Mucosa of rectum (tissue), 2 donors: ENCODE data around the gene DOCK3.
"Not testable (repeated sequence)": the region's sequence is repeated elsewhere in the genome, so short reads cannot be mapped to it uniquely, and the experiment has no call there.

Experiments
- H3K27ac ChIP-seq, 2 donors: one replicate each; pipeline ENCODE4 v1.7.0; 2013; ENCODE audit warnings: inconsistent platforms in 2 of 2, low read depth in 2 of 2, low read length in 2 of 2
- H3K27me3 ChIP-seq, 2 donors: one replicate each; pipeline ENCODE4 v1.7.0; 2013; ENCODE audit warnings: low read length in 2 of 2; ENCODE audit not compliant: control insufficient read depth in 2 of 2, insufficient read depth in 2 of 2
- H3K36me3 ChIP-seq, 2 donors: one replicate each; pipeline ENCODE4 v1.7.0; 2013; ENCODE audit warnings: low read length in 2 of 2; ENCODE audit not compliant: control insufficient read depth in 2 of 2, insufficient read depth in 2 of 2
- H3K4me1 ChIP-seq, 2 donors: one replicate each; pipeline ENCODE4 v1.7.0; 2013; ENCODE audit warnings: low read length in 2 of 2, mild to moderate bottlenecking in 1 of 2; ENCODE audit not compliant: control insufficient read depth in 2 of 2, insufficient read depth in 2 of 2
- H3K4me3 ChIP-seq, 2 donors: one replicate each; pipeline ENCODE4 v1.7.0; 2013; ENCODE audit warnings: low read length in 2 of 2
- H3K9ac ChIP-seq, 2 donors: one replicate each; pipeline ENCODE4 v1.7.0; 2013; ENCODE audit warnings: low read length in 2 of 2, low read depth in 1 of 2, mild to moderate bottlenecking in 1 of 2
- H3K9me3 ChIP-seq, 2 donors: one replicate each; pipeline ENCODE4 v1.7.0; 2013; ENCODE audit warnings: low read length in 2 of 2; ENCODE audit not compliant: control insufficient read depth in 2 of 2
- donor health status: healthy.
- donor health status: Normal muscosa, but diverticular disease.

Gene DOCK3

DNA sequence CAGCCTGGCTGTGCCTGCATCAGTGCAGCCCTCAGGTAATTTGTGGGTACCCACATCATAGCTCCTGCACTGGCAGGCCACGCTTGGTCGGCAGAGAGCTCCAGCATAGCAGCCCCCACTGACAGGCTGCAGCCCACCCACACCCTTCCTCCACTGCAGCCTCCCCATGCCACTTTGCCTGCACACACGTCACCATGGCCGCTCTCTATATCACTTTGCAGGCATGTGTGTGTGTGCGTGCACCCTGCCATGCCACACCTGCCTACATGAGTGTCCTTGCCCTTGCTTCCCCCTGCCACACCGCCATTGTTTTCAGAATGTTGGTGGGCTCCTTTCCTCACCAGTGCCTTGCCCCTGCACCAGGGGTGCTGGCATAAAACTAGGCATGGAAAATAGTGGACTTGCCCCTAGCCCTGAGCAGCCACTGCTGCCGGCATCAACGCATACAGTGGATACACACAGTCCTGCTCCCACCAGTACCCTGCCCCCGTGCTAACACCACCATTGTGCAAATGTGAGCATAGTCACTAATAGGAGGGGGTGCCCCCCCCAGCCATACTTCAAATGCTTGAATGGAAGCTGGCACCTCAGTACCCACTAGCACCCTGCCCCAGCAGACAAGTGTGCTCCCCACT, 431.6 kb downstream of the DOCK3 start:
- no peaks in the 10 kb centered on the region for H3K9me3 ChIP-seq
- peaks cover 0 to 2% of the 10 kb centered on the region in 2 donors for H3K27me3 ChIP-seq
- no peak overlapping the region for H3K27ac ChIP-seq
- H3K9ac ChIP-seq: no peak overlapping the region
- H3K4me3 ChIP-seq: no peak overlapping the region
- H3K4me1 ChIP-seq: no peaks in the 10 kb centered on the region
- no peaks in the 10 kb centered on the region for H3K36me3 ChIP-seq

- Histone ChIP-seq H3K27ac (no peak overlapping the region), H3K36me3 (no peaks in the 10 kb centered on the region), H3K27me3 (peaks cover 0 to 2% of the 10 kb centered on the region in 2 donors), H3K9ac (no peak overlapping the region), H3K4me1 (no peaks in the 10 kb centered on the region), H3K9me3 (no peaks in the 10 kb centered on the region), H3K4me3 (no peak overlapping the region)
These were observed 435.9 kb downstream of the DOCK3 start for GRCh38 chr3:51110586-51110985.

DNA sequence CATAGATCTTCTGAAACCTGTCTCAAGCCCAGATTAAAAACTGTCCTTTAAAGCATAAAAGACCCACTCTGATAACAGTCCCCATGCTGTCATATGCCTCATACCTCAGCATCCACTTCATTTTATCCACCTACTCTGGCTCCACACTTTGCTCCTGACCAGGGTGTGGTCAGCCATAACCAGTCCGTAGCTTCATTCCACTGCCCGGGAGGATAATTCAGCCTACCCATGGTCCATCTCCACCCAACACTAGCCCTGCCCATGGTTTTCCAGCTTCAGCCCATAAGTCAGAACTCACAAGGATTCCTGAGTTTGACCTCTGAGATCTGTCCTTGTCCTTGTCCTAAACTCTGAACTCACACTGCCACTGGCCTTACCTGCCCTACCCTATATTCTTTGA, 448.2 kb downstream of the DOCK3 start:
- Histone ChIP-seq H3K27me3 (no peaks in the 10 kb centered on the region), H3K9me3 (no peaks in the 10 kb centered on the region), H3K27ac (no peak overlapping the region), H3K4me3 (no peak overlapping the region), H3K4me1 (no peaks in the 10 kb centered on the region), H3K36me3 (no peaks in the 10 kb centered on the region), H3K9ac (no peak overlapping the region)

DNA sequence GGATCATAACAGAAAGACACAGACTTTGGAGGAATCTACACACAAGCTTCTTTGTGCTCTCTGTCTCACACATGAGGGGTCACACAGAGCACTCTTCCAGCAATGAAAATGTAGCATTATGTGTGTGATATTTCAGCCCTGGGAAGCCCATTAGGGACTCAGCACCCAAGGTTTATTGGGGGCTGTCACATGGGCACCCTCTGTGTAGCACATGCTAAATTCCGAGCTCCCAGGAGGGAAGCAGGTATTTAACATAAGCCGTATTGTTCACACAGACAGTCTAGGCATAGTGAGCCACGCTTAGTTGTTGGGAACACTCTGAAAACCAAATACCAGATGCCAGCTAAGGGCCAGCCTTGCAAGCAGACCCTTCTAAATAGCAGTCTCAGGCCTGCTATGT, 448.8 kb downstream of the DOCK3 start:
- Histone ChIP-seq H3K36me3 (no peaks in the 10 kb centered on the region), H3K27ac (no peak overlapping the region), H3K4me1 (no peaks in the 10 kb centered on the region), H3K9ac (no peak overlapping the region), H3K9me3 (no peaks in the 10 kb centered on the region), H3K27me3 (no peaks in the 10 kb centered on the region), H3K4me3 (no peak overlapping the region)

- H3K9me3 ChIP-seq, H3K27me3 ChIP-seq, H3K36me3 ChIP-seq, H3K9ac ChIP-seq, H3K27ac ChIP-seq, H3K4me1 ChIP-seq, H3K4me3 ChIP-seq: not testable (repeated sequence)
These were observed 456.9 kb downstream of the DOCK3 start for GRCh38 chr3:51131607-51132006.

GRCh38 chr3:51137715-51138114, 463.0 kb downstream of the DOCK3 start:
- H3K9me3 ChIP-seq: no peaks in the 10 kb centered on the region
- no peaks in the 10 kb centered on the region for H3K4me1 ChIP-seq
- H3K27me3 ChIP-seq: no peaks in the 10 kb centered on the region
- no peak overlapping the region for H3K9ac ChIP-seq
- no peak overlapping the region for H3K27ac ChIP-seq
- H3K4me3 ChIP-seq: no peak overlapping the region
- H3K36me3 ChIP-seq: no peaks in the 10 kb centered on the region

DNA sequence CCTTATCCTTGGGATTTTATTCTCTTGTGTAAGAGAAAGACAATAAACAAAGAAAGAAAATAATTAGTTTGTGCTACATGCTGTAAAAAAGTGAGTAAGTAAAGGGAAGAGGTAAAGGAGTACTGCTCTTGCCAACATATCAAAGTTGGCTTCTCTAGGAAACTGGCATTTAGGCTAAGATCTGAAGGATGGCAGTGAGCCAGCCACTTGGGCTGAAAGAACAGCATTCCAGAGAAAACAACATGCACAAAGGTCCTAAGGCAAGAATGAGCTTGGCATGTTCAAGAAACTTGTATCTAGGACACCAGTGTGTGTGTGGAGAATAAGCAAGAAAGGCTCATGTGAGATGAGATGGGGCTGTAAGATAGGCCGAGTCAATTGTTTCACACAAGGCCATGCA, 464.9 kb downstream of the DOCK3 start:
- Histone ChIP-seq H3K36me3 (no peaks in the 10 kb centered on the region), H3K9ac (no peak overlapping the region), H3K27ac (no peak overlapping the region), H3K27me3 (no peaks in the 10 kb centered on the region), H3K4me3 (no peak overlapping the region), H3K4me1 (no peaks in the 10 kb centered on the region), H3K9me3 (no peaks in the 10 kb centered on the region)

DNA sequence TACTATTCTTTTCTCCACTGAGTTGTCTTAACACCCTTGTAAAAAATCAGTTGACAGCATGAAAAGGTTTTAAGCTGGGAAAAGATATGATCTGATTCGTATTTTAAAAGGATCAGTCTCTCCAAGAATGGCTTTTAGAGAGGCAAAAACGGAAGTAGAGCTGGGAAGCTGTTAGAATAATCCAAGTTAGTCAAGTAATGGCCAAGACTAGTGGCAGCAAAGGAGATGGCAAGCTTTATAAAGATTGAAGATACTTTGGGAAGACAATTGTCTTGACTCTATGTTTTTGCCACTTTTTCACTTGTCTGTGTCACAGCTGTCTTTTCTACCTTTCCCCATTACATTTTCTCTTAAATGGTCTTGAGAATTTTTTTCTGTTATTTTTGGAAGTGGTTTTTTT, 466.8 kb downstream of the DOCK3 start:
- Histone ChIP-seq H3K9ac (no peak overlapping the region), H3K4me3 (no peak overlapping the region), H3K4me1 (no peaks in the 10 kb centered on the region), H3K27me3 (no peaks in the 10 kb centered on the region), H3K27ac (no peak overlapping the region), H3K9me3 (no peaks in the 10 kb centered on the region), H3K36me3 (no peaks in the 10 kb centered on the region)

DNA sequence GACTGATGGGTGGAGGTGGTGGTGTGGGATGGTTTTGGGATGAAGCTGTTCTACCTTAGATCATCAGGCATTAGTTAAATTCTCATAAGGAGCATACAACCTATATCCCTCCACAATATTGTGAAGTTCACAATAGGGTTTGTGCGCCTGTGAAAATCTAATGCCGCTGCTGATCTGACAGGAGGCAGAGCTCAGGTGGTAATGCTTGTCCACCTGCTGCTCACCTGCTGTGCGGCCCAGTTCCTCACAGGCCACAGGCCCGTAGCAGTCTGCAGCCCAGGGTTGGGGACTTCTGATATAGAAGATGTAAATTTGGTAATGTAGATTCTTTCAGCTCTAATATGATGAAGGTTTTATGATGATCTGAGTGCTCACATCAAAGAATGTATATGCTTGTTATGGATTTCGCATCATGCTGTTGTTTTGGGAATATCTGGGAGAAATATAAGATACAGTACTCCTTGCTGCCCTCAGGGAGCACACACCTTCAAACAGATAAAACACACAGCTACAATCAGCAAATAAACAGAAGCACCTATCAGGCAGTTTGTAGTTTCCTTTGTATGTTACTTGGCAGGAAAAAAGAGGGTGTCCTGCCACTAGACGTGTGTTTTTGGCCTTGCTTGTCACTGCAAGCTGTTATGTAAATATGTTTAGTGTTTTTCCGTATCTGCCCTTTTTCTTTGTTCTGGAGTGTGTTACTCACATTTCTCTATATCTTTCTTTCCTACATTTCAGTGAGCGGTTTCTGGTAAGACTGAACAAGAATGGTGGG, 471.3 kb downstream of the DOCK3 start:
- H3K36me3 ChIP-seq: no peaks in the 10 kb centered on the region
- no peaks in the 10 kb centered on the region for H3K27me3 ChIP-seq
- H3K9ac ChIP-seq: no peak overlapping the region
- H3K27ac ChIP-seq: no peak overlapping the region
- H3K4me3 ChIP-seq: no peak overlapping the region
- H3K9me3 ChIP-seq: no peaks in the 10 kb centered on the region
- no peaks in the 10 kb centered on the region for H3K4me1 ChIP-seq

DNA sequence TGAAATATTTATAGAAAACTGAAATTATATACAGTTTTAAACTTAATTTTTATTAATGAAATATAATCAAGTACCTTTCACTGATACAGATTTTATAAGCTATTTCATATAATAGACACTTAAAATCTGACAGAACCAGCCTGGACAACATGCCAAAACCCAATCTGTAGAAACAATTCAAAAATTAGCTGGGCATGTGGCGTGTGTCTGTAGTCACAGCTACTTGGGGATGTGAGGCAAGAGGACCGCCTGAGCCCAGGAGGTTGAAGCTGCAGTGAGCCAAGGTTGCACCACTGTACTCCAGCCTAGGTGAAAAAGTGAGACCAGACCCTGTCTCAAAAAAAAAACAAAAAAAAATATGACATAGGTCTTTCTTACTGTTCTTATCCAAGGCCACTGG, 472.1 kb downstream of the DOCK3 start:
- Histone ChIP-seq H3K9me3 (no peaks in the 10 kb centered on the region), H3K9ac (no peak overlapping the region), H3K27me3 (no peaks in the 10 kb centered on the region), H3K27ac (no peak overlapping the region), H3K36me3 (no peaks in the 10 kb centered on the region), H3K4me3 (no peak overlapping the region), H3K4me1 (no peaks in the 10 kb centered on the region)
